Bronchial epithelial cell (primary cell): ENCODE results near the gene BEST1. TPM values are rescaled to one million over a fixed set of nuclear protein-coding genes. Genes with fewer than 3 reads are reported as not detected.
A peak's percentile ranks its signal among the peaks of the same experiment; 100 is the strongest.

Experiments used
- DNase-seq: peaks from one replicate; pipeline ENCODE4 v3.0.0-alpha.2; 2010; ENCODE audit warnings: low read depth
- FAIRE-seq: peaks from 2 replicates; lab custom pipeline; 2011; peaks lifted over from hg19 to GRCh38; lab: Jason Lieb, UNC
- H3K27me3 ChIP-seq: 2 replicates; pipeline ENCODE4 v1.5.1; 2011; ENCODE audit warnings: low read length; ENCODE audit not compliant: control insufficient read depth, insufficient read depth
- H3K36me3 ChIP-seq: 2 replicates; pipeline ENCODE4 v1.5.1; 2011; ENCODE audit warnings: low read length; ENCODE audit not compliant: control insufficient read depth, insufficient read depth
- H3K4me3 ChIP-seq: 2 replicates; pipeline ENCODE4 v1.5.1; 2011; ENCODE audit warnings: mild to moderate bottlenecking, low read depth, low read length, control low read depth
- total RNA-seq: library from RNA; depleted of rRNA; stranded (reverse); fragments of >200 nt; gene quantifications from 2 replicates; pipeline ENCODE4 v1.2.1, GENCODE V29; 2014
- TF ChIP-seq, protein P1 (sequence below): IDR thresholded peaks from 2 replicates; pipeline ENCODE4 v1.5.1; 2011; ENCODE audit warnings: mild to moderate bottlenecking, moderate library complexity, low read length, control low read depth, inconsistent platforms; ENCODE audit not compliant: insufficient read depth, severe bottlenecking

The BEST1 gene
- total RNA-seq, 1 donor from 2014 or later, result 3.7 TPM

- FAIRE-seq (no peak), DNase-seq (peak; percentile 5)
- Histone ChIP-seq H3K36me3 (no peaks in the 10 kb centered on the region), H3K27me3 (no peaks in the 10 kb centered on the region), H3K4me3 (no peak overlapping the region)
- TF ChIP-seq, protein P1, sequence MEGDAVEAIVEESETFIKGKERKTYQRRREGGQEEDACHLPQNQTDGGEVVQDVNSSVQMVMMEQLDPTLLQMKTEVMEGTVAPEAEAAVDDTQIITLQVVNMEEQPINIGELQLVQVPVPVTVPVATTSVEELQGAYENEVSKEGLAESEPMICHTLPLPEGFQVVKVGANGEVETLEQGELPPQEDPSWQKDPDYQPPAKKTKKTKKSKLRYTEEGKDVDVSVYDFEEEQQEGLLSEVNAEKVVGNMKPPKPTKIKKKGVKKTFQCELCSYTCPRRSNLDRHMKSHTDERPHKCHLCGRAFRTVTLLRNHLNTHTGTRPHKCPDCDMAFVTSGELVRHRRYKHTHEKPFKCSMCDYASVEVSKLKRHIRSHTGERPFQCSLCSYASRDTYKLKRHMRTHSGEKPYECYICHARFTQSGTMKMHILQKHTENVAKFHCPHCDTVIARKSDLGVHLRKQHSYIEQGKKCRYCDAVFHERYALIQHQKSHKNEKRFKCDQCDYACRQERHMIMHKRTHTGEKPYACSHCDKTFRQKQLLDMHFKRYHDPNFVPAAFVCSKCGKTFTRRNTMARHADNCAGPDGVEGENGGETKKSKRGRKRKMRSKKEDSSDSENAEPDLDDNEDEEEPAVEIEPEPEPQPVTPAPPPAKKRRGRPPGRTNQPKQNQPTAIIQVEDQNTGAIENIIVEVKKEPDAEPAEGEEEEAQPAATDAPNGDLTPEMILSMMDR, result no peak
These were observed 21.5 kb upstream of the BEST1 start for GRCh38 chr11:61928606-61929005.

DNA sequence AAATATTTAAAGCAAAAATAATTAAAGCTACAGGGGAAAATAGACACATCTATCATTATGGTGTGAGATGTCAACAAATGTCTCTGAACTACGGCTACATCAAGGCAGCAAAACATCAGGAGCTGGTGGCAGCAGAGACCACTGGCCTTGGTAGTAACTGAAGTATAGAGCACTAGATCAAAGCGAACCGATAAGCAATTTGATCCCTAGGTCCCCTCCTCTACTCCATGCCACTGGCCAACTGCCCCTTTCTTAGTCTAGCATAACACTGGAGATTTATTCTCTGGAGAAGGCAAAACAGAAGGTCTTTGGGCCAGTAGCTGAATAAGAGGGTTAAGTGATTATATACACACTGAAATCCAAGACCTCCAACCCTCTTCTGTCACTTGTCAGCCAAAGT, 19.2 kb upstream of the BEST1 start:
- DNase-seq (no peak), FAIRE-seq (no peak)
- Histone ChIP-seq H3K4me3 (no peak overlapping the region), H3K27me3 (no peaks in the 10 kb centered on the region), H3K36me3 (no peaks in the 10 kb centered on the region)
- TF ChIP-seq, protein P1, result no peak

- no peaks in the 10 kb centered on the region for H3K27me3 ChIP-seq
- no peak for FAIRE-seq
- H3K36me3 ChIP-seq, result no peaks in the 10 kb centered on the region
- TF ChIP-seq, protein P1, result no peak
- no peak for DNase-seq
- H3K4me3 ChIP-seq, result no peak overlapping the region
These were observed 14.3 kb upstream of the BEST1 start for GRCh38 chr11:61935861-61936260.

- TF ChIP-seq, protein P1, result no peak
- DNase-seq, result no peak
These were observed 9.7 kb upstream of the BEST1 start for GRCh38 chr11:61940466-61940865.

DNA sequence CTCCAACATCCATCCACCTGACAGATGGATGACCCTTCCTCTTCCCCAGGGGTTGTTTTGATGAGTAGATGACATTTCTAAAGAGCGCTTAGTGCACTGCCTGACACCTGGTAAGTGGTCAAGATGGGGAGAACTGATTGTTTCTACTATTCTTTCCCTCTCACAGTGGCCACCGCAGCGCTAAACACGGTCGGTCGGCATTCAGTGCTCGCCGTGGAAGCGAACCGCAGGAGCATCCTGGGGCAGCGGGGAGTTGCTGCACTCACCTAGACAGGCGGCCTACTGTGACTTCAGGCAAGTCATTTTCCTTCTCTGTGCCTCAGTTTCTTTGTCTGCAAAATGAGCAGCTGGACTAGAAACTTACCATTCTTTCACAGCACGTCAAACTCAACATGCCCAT, 5.0 kb upstream of the BEST1 start:
- TF ChIP-seq, protein P1, result no peak
- H3K36me3 ChIP-seq, result no peaks in the 10 kb centered on the region
- no peak for FAIRE-seq

More at GRCh38 chr11:61940466-61940865, 9.7 kb upstream of the BEST1 start:
- peaks cover 2% of the 10 kb centered on the region for H3K27me3 ChIP-seq
- no peak overlapping the region for H3K4me3 ChIP-seq
- no peaks in the 10 kb centered on the region for H3K36me3 ChIP-seq
- no peak for FAIRE-seq

DNA sequence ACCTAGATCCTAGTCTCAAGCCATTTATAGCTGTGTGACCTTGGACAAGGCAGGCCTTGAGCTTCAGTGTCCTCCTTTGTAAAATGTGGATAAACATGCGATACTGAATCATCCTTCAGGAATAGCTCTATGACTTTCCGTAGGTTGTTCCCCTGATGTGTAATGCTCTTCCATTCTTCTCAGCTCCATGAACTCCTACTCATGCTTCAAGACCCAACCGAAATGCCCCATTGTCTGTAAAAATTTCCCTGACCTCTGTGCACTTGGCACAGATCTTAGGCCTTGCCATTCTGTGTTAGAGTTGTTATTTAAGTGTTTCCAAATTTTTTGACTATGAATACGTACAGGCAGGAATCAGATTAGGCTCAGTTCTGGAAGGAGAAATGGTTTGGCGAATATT, 3.3 kb upstream of the BEST1 start:
- TF ChIP-seq, protein P1, result no peak
- Histone ChIP-seq H3K36me3 (no peaks in the 10 kb centered on the region), H3K27me3 (peaks cover 2% of the 10 kb centered on the region), H3K4me3 (no peak overlapping the region)
- DNase-seq (no peak), FAIRE-seq (no peak)

More for the DNA sequence above, 5.0 kb upstream of the BEST1 start:
- H3K4me3 ChIP-seq, result no peak overlapping the region
- peaks cover 2% of the 10 kb centered on the region for H3K27me3 ChIP-seq
- no peak for DNase-seq
